Panc1 (cell line): Measurements from ENCODE around the gene NCOA4.
"Not testable (repeated sequence)": the region's sequence is repeated elsewhere in the genome, so short reads cannot be mapped to it uniquely, and the experiment has no call there.

Experiments used
- CTCF ChIP-seq: fragments of 450-650 bp; IDR thresholded peaks from 2 replicates; pipeline ENCODE4 v1.5.1; 2017; ENCODE audit warnings: mild to moderate bottlenecking
- REST ChIP-seq, 2 experiments: IDR thresholded peaks; 2 replicates each; pipeline ENCODE4 v1.6.1; 2011 to 2012; ENCODE audit warnings: low read depth in 2 of 2, control low read depth in 1 of 2, low read length in 1 of 2, mild to moderate bottlenecking in 1 of 2, moderate library complexity in 1 of 2; ENCODE audit not compliant: insufficient read depth in 1 of 2
- SIN3A ChIP-seq: IDR thresholded peaks from 2 replicates; pipeline ENCODE4 v1.6.1; 2012; ENCODE audit warnings: low read depth, mild to moderate bottlenecking, low read length, moderate library complexity, borderline replicate concordance; ENCODE audit not compliant: insufficient read depth

GRCh38 chr10:45972106-45972812, 58.2 kb downstream of the NCOA4 start, which contains the start of gene TIMM23:
- TF ChIP-seq CTCF; REST (IDR thresholded peaks at IDR 0.05; ENCODE audit: insufficient read depth in 1 of 2, low read depth in 2 of 2, low read length in 1 of 2): not testable (repeated sequence)
- TF ChIP-seq SIN3A = peak; percentile 73; the same call in 1 of the 2 replicates
